Activated T-cell treated with anti-CD3 and anti-CD28 coated beads, Interleukin-2, amount 50 U/mL, for 48 hours (primary cell): ENCODE measurements around the gene NHEJ1.
A peak's percentile ranks its signal among the peaks of the same experiment; 100 is the strongest.

ENCODE experiments used
- DNase-seq, 2 experiments: peaks; one replicate each; pipeline ENCODE4 v3.0.0-alpha.2; 2020

The NHEJ1 gene

GRCh38 chr2:219165058-219165911 lies 4.7 kb upstream of the NHEJ1 start:
- no peak for DNase-seq

GRCh38 chr2:219163156-219163555 lies 2.5 kb upstream of the NHEJ1 start:
- DNase-seq = no peak

- DNase-seq = no peak
Measured at GRCh38 chr2:219161097-219161496, 482 bp upstream of the NHEJ1 start.

- no peak for DNase-seq
Measured at GRCh38 chr2:219159771-219160185, 837 bp downstream of the NHEJ1 start.

- DNase-seq = no peak
Measured at GRCh38 chr2:219158586-219158985, 2.0 kb downstream of the NHEJ1 start.

- DNase-seq = no peak
Measured at GRCh38 chr2:219158025-219158424, 2.6 kb downstream of the NHEJ1 start.

- DNase-seq = no peak
Measured at GRCh38 chr2:219157396-219157795, 3.2 kb downstream of the NHEJ1 start.

GRCh38 chr2:219155054-219155644 lies 5.5 kb downstream of the NHEJ1 start:
- DNase-seq = no peak

GRCh38 chr2:219149667-219150066 lies 10.9 kb downstream of the NHEJ1 start:
- DNase-seq = no peak

- no peak for DNase-seq
Measured at GRCh38 chr2:219142329-219142728, 18.3 kb downstream of the NHEJ1 start.

- no peak for DNase-seq
Measured at GRCh38 chr2:219140722-219141121, 19.9 kb downstream of the NHEJ1 start.

GRCh38 chr2:219133976-219134375 lies 26.6 kb downstream of the NHEJ1 start:
- DNase-seq = no peak

GRCh38 chr2:219131744-219132143 lies 28.9 kb downstream of the NHEJ1 start:
- DNase-seq = no peak

GRCh38 chr2:219131327-219131726 lies 29.3 kb downstream of the NHEJ1 start:
- no peak for DNase-seq

- DNase-seq = no peak
Measured at GRCh38 chr2:219129589-219129988, 31.0 kb downstream of the NHEJ1 start.

- DNase-seq = no peak
Measured at GRCh38 chr2:219128396-219128795, 32.2 kb downstream of the NHEJ1 start.

GRCh38 chr2:219127037-219127635 lies 33.5 kb downstream of the NHEJ1 start:
- no peak for DNase-seq

GRCh38 chr2:219126555-219126954 lies 34.1 kb downstream of the NHEJ1 start:
- DNase-seq = no peak

- DNase-seq = no peak
Measured at GRCh38 chr2:219125886-219126270, 34.7 kb downstream of the NHEJ1 start.

- DNase-seq = peak; percentile 32 to 44
Measured at GRCh38 chr2:219125225-219125885, 35.3 kb downstream of the NHEJ1 start.

GRCh38 chr2:219124381-219125110 lies 36.1 kb downstream of the NHEJ1 start:
- no peak for DNase-seq

- DNase-seq = no peak
Measured at GRCh38 chr2:219123356-219124135, 37.1 kb downstream of the NHEJ1 start.
